Hepatocyte (in vitro differentiated cells): ENCODE measurements around the gene DUSP16.

Experiments
- CTCF ChIP-seq: fragments of 200-600 bp; sonication (generic); IDR thresholded peaks from 2 replicates; pipeline ENCODE4 v1.5.1; 2016; ENCODE audit warnings: antibody characterized with exemption, mild to moderate bottlenecking; ENCODE audit not compliant: poor library complexity
- EZH2phosphoT487 ChIP-seq: fragments of 200-600 bp; sonication (generic); IDR thresholded peaks from one replicate; pipeline ENCODE4 v1.6.1; 2018; ENCODE audit warnings: antibody characterized with exemption, mild to moderate bottlenecking, low read depth, moderate library complexity; ENCODE audit not compliant: unreplicated experiment, severe bottlenecking

- TF ChIP-seq CTCF (no peak), EZH2phosphoT487 (no peak)
Measured at GRCh38 chr12:12439636-12440035, 123.0 kb downstream of the DUSP16 start.
